GM18502 (cell line): ENCODE results near the gene BCAP29.
"Not testable (repeated sequence)": the region's sequence is repeated elsewhere in the genome, so short reads cannot be mapped to it uniquely, and the experiment has no call there.

Experiments used
- ATAC-seq: cut with Tn5 transposase; IDR thresholded peaks from one replicate; pipeline ENCODE4 v1.9.1; 2021; ENCODE audit warnings: mild to moderate bottlenecking; ENCODE audit not compliant: unreplicated experiment, poor library complexity

The BCAP29 gene, protein sequence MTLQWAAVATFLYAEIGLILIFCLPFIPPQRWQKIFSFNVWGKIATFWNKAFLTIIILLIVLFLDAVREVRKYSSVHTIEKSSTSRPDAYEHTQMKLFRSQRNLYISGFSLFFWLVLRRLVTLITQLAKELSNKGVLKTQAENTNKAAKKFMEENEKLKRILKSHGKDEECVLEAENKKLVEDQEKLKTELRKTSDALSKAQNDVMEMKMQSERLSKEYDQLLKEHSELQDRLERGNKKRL

DNA sequence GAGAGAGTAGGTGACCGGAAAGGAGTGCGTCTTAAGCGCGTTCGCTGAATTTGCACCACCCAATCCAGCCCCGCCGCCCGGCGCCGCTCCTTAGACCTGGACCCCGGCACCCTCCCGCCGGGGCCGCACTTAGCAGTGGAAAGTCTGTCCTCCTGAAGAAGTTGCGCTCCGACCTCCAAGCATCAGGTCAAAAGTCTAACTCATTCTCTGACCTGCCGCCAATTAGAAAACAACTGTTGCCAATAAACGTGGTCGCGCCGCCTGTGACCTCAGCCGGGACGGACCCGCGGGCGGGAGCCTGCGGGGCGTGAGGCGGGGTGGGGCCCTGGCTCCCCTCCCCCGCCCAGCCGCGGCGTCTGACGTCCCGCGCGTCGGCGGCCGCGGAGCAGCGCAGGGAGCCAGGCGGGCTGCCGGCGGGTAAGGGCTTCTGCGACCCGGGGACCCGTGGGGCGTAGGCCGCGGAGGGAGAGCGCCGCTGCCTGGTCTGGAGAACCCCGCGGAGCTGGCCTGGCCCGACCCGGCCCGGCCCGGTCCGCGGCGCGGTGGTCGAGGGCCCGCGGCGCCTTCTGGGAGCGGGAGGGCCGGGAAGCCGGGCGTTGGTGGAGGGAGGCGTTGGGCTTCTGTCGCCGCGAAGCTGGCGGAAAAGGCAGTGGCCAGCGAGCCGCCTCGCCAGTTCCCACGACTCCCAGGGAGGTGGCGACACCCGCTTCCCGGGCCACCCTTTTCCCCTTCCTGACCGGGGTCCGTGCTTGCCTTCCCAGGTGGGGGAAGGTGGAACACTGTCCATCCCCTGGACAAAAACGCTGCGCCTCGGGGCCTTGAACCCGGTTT, at the start of gene BCAP29:
Gene BCAP29, plus strand, starts transcription at position 362 of the 831 bp plus-strand sequence. CDS start 527 bp downstream, outside the sequence.
- peak; percentile 94 for ATAC-seq

DNA sequence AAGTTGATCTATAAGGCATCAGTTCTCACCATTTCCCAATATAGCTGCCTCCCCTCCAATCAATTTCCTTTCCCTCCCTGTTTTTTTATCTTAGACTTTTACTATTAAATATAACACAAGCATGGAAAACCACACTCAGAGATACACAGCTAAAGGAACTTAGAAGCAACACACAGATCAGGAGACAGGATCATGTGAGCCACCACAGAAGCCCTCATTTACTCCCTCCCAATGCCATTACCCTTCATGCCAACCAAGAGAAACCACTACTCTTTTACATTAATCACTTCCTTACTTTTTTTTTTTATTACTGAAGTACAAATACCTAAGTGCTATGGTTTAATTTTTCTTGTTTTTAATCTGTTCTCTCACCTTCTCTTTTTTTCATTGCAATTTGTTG, 49.3 kb upstream of the BCAP29 start:
- no peak for ATAC-seq

DNA sequence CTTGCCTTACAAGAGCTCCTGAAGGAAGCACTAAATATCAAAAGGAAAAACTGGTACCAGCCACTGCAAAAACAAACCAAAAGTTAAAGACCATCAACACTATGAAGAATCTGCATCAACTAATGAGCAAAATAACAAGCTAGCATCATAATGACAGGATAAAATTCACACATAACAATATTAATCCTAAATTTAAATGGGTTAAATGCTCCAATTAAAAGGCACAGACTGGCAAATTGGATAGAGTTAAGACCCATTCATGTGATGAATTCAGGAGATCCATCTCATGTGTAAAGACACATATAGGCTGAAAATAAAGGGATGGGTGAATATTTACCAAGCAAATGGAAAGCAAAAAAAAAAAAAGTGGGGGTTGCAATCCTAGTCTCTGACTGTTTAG, 45.9 kb upstream of the BCAP29 start:
- ATAC-seq: no peak

DNA sequence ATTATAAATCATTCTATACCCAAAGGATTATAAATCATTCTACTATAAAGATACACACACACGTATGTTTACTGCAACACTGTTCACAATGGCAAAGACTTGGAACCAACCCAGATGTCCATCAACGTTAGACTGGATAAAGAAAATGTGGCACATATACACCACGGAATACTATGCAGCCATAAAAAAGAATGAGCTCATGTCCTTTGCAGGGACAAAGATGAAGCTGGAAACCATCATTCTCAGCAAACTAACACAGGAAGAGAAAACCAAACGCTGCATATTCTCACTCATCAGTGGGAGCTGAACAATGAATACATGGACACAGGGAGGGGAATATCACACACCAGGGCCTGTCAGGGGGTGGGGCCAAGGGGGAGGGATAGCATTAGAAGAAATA, 42.8 kb upstream of the BCAP29 start:
- not testable (repeated sequence) for ATAC-seq

DNA sequence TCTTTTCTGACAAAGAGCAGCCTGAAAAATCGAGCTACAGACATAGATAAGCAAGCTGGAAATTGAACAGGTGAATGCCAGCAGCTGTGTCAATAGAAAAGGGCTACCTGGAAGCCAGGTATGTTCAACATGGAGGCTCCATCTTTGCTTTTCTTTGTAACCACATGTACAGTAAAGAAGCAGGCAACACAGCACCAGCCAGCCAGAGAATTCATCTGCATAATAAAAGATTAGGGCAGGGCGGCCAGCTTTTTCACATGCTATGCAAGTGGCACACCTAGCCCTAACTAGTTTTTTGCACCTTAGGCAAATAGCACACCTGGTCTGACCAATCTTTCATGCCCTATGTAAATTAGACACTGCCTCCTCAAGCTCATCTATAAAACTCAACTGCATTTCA, 42.0 kb upstream of the BCAP29 start:
- ATAC-seq: no peak

DNA sequence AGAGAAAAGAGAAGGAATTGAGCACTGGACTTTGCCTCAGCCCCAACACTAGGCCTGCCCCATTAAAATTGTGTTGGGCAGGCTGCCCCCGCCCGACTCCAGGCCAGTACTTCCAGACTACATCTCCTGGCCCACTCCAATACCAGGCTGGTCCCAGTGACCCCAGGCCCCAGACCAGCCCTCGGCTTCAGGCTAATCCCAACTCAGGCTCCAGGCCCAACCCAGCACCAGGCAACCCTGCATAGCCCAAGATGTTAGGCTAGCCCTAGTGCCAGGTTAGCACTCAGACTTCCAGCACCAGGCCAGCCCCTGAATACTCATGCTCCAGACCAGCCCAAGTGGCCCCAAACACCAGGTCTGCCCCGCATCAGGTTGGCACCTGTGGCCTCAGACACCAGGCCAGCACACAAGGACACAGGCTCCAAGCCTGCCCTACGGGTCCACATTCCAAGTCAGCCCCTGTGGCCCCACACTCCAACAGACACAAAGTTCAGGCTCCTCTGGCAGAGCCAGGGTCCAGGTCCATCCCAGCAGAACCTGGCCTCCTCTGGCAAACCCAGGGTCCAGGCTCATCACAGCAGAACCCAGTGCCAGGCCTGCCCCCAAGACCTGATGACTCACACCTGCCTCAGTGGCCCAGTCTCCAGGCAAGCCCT, 36.6 kb upstream of the BCAP29 start:
- ATAC-seq: no peak

DNA sequence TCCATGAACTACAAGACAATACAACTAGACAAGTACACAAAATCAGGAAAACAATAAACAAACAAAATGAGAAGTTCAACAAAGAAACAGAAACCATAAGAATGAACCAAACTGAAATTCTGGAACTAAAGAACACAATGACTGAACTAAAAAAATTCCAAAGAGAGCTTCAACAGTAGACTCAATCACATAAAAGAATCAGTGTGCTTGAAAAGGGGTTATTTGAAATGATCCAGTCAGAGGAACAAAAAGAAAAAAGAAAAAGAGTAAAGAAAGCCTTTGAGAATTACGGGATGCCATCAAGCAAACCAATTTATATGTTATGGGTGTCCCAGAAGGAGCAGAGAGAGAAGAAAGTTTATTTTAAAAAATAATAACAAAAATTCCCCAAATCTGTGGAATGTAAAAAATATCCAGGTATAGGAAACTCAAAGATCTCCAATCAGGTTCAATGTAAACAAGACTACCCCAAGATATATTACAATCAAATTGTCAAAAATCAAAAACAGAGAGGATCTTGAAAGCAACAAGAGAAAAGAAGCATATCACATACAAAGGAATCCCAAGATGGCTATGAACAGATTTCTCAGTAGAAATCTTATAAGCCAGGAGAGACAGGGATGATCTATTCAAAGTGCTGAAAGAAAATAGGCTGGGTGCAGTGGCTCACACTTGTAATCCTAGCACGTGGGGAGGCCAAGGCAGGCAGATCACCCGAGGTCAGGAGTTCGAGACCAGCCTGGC, 35.0 kb upstream of the BCAP29 start:
- no peak for ATAC-seq

DNA sequence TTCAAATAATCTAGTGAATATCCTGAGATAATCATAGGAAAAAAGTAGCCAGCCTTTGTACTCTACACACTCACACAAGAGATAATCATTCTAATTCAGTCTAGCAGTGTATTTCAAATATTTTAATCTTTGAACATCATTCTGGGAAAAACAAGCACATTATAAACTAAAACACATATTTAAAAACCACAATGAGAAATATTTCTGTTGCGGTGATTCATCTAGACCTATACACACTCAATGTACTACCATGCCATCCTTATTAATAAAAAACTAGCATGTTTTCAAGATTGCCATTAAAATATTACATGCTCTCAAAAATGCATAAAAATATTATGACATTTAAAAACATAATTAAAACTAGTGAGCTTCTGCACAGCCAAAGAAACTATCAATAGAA, 28.1 kb upstream of the BCAP29 start:
- no peak for ATAC-seq

DNA sequence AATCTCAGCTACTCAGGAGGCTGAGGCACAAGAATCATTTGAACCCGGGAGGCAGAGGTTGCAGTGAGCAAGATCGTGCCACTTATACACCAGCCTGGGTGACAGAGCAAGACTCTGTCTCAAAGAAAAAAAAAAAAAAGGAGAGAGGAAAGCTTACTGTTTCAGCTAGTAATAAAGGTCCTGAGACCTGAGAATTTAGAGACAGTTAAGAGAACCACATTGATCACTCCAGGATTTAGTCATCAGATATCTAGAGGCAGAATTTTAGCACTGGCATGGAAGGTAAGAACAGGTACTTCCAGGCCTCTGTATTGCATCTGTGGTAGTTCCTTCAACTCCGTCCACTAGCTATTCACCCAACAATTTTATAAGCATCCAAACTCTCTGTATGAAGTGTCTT, 24.2 kb upstream of the BCAP29 start:
- no peak for ATAC-seq

DNA sequence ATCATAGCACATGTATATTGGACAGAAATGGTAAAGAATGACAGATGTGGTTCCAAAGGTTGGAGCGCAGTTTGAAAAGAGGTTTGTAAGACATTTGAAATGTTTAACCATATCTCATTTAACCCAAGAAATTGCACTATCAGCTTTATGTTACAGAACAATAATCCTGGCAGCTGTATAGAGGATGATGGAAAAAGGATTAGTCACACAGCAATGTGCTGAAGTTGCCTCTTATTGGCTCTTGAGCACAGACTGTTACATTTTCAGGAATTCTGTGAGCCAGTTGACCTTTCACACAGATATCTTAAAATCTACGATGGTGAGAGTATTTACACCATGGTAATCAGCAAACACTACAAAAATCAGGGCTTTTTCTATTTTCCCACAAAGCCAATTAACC, 20.2 kb upstream of the BCAP29 start:
- ATAC-seq: no peak

DNA sequence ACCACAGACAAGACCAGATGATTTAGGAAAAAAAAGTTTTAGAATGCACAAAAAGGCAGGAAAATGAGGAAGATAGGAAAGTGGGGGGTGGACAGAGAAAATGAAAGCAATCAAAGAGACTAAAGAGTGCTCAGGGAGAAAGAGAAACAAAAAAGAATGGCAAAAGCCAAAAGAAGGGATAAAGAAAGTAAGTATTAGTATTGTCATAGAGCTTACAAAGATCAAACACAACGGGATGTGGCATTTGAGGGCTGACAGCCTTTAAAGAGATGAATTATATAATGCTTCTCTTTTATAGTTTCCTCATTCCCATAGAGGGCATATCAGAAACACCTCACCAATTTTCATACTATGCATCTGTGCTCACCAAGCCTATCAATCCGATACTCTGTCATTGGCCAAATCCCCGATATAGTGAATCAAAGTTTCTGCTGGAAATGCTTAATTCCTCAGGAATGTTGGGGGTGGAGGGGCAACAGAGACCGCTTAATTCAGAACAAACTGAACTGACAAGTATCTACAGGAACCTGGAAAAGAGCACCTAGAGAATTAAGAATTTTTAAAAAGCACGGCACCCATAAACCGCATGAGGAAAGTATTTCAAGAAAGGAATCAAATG, 19.0 kb upstream of the BCAP29 start:
- ATAC-seq: no peak

DNA sequence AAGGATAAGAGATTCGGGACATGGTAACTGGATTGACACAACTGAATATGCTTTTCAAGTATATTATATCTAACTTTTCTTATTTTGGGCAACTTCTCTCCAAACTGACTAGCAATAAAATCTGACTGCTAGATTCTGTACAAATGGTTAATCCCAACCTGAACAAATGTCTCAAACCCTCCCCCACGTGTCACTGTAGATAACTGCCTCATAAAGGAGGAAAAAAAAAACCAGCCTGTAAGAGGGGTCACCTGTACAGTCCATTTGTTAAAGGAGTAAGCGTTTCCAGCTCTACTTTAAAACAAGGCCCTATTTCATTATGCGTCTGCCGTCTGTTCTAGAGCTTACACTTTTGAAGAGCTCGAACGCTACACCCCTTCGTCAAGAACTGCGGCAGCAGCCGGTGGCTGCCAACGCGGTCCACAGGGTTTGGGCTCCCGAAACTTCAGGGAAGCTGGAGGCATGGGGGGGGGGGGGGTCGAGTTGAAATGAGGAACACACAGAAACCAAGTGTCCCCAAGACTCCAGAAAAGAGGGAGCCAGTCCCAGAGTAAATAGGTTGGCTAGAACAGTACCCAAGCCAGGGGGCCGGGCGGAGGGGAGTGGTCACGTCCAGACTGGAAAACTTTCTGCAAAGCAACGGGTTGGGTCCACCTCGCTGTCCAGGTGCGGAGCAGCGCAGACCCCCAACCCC, 16.8 kb upstream of the BCAP29 start:
- peak; percentile 69 for ATAC-seq

DNA sequence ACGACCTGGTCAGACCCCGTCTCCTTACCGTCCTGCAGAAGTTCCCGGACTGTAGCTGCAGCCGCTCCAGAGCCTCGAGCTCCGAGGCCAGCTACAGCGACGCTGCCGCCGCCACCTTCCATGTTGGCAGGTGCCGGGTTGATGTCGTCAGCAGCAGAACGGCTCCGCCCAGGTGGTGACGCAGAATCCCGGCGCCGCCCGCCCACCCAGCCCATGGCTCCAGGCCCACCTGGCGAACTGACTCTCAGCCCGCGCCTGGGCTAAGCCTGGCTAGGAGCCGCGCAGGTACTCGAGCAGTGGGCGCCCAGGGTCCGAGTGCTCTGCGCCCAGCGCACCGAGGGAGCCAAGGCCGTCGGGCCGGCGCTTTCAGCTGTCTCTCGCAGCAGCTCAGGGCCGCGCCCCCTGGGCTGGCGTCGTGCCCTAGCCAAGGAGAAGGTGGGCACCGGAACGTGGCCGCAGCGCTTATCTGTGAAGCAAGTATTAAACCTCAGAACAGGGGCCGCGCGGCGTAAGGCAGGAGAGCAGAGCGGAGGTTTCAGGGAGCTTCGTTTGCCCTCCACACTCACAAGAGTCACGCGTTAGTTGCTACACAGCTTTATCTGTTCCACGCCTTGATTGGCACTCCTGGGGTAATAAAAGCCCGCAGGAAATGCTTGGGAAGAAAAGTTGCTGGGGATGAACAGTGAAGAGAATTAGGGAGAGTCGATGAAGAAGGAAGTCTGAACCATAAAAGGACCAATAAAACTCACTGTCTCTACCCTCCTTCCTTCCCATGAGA, 16.1 kb upstream of the BCAP29 start, which contains the start of the genes COG5 and DUS4L:
Gene COG5, minus strand, starts transcription at position 146 of the 778 bp plus-strand sequence. Its CDS starts 24 bp downstream, at position 122.
Gene DUS4L, plus strand, starts transcription at position 197 of the 778 bp plus-strand sequence. CDS start 3,100 bp downstream, outside the sequence.
- ATAC-seq: peak; percentile 96

DNA sequence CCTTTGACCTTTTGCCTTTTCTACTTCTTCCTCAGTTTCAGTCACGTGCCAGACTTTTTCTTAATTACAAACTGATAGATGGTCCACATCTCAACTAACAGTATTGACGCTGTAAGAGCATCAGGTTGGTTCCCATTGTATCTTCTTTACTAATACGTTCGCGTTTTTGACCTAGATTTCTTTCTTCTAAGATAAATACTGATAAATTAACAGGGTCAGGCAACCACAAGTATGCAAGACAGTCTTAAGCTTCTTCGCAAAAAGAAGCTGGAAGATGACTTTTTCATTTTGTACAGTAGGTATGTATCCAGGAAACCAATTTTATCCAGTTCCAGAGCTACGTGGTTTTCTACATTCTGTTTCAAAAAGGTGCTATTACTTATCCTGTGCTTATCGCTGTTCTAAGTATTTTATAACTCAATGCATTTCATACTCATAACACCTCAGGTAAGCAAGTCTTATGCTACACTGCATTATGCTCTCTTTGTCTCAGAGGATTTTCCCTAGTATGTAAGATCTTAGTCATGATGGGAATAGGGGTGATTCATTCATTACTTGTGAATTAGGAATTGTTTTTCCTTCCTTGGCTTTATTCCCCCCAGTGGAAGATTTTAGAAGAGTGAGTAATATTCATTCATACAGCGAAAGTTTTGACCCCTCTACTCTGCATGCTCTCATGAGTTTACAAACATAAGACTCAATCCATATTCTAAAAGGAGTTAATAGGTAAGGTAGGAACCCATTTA, 15.3 kb upstream of the BCAP29 start:
- ATAC-seq: no peak

DNA sequence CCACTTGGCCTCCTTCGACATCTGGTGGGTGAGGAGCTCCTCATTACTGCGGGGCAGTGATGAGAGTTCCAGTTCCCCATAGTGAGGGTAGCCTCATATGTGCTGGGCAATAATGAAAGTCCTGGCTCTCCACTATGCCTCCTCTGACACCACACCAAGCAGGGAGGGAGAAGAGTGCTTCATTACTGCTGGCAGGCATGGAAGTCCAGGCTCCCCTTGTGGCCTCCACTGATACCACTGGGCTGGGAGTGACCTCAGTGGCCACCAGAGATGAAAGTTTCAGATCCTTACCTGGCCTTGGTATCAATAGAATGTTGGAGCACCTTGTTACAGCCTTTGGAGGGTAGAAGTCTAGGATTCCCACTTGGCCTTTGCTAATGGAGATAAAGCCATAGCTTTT, 9.7 kb upstream of the BCAP29 start:
- no peak for ATAC-seq

DNA sequence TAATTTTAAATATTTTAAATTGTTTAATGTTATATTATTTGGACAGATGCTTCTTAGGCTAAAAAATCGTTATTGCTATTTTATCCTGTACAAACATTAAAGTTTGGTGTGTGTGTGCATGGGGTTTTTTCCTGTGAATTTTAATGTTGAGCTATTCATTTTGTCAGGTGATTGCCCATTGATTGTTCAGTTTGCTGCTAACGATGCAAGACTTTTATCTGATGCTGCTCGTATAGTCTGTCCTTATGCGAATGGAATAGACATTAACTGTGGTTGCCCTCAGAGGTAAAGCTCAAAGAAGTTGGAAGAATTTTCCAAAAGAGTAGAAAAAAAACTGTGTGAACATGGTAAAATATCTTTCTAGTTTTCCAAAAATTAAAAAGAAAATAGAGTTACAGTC, 6.5 kb upstream of the BCAP29 start:
- ATAC-seq: no peak

DNA sequence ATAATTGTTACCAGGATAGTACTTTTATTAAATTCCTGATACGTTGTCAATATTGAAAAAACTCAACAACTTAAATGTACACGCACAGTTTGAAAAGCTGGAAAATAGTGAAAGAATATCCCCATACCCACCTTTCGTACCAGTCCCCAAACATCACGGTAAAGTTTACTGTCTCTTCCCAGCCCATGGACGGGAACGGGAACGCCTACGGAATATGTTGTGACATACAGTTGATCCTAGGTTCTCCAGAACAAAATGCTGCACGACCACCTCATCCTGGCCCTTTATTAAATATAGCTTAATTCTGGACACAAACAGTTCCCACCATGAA, 527 bp upstream of the BCAP29 start:
- no peak for ATAC-seq

DNA sequence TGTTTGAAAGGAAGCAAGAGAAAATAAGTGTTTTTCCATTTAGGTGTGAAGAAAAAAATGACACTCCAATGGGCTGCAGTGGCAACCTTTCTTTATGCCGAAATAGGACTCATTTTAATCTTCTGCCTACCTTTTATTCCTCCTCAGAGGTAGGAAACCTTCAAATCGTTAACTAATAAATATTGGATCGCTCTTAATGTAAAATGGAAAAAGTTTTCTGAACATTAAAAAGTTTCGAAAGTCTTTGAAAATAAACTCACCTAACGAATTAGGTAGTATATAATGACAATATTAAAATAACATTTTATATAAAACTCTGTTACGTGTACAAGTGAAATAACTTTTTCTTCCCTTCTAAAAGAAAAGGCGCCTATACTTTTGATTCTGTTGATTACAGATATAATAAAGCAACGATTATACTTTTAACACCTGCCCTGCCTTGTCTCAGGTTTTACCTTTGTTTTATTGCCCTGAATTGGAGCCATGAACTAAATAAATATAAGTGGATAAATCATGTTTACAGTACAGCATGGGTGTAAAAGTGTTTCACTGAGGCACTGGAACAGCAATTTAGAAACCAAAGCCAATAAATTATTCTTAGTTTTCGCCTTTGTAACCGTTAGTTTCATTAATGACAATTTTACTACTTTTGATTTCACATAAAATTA, 804 bp downstream of the BCAP29 start:
- ATAC-seq: no peak
